SHP77 treated with DMSO at 0.1 percent for 48 hours (cell line): ENCODE measurements around the gene ATP1B3.
"Not testable (repeated sequence)": the region's sequence is repeated elsewhere in the genome, so short reads cannot be mapped to it uniquely, and the experiment has no call there.

Source experiments
- DNase-seq: peaks from one replicate; lab custom pipeline; 2025; lab: John Stamatoyannopoulos, UW

ATP1B3 gene

DNA sequence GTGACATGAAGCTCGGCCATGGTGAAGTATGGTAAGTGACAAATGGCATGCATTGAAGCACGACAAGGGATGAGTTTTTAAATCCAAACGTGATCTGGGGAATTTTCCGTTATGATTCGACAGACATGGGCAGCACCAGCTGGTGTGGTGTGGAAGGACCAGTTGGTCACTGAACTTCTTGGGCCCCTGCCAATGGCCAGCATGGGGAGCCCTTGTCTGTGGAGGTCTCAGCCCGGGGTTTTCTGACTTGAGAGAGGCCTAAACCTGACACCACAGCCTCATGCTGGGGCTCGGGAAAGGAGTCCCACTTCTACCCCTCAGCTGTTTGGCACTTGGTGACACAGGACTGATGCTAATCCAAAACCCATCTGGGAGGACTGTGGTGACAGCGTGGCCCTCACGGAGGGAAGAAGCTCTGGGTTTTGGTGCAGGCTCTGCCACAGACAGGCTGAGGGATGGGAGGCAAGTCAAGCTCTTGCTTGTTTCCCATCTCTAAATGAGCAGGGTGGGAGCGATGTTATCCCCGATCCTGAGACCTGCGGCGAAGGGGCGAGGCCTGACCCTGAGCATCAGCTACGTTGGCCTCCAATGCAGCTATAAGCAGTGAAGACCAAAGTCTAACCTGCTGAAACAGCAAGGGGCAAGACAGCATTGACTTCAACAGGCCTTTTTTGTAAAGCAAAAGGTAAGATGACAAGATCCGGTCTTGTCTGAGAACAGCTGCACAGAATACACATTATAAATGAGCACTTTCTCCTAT, 69.5 kb downstream of the ATP1B3 start:
- DNase-seq = no peak

DNA sequence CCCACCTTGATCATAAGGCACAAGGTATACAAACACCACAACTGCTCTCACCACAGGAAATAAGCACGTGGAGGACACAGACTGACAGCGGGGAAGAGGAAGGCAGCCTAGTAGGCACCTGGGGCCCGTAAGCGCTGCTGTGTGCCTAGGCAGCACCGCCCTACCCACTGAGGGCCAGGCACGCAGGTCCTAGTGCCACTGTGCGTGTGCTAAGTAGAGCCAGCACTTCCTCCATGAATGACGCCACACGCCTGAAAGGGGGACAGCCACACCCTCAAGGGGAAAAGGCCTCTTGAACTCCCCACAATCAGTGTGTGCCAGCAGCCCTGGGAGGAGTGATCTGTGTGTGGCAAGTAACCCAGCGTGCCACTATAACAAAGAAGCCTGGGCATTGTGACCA, 73.0 kb downstream of the ATP1B3 start:
- no peak for DNase-seq

DNA sequence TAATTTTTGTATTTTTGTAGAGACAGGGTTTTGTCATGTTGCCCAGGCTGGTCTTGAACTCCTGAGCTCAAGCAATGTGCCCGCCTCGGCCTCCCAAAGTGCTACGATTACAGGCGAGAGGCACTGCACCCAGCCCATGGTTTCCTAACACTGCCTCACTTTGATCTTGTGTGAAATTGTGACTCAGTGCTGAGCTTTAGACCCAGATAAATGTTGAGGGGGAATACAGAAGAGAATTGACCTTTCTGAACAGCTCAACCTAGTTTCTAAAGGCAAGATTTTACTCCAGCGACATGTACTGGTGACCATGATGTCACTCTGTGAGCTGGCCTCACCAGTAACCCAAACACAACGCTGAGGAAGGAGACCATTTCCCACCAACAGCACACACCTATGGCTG, 73.5 kb downstream of the ATP1B3 start:
- no peak for DNase-seq

DNA sequence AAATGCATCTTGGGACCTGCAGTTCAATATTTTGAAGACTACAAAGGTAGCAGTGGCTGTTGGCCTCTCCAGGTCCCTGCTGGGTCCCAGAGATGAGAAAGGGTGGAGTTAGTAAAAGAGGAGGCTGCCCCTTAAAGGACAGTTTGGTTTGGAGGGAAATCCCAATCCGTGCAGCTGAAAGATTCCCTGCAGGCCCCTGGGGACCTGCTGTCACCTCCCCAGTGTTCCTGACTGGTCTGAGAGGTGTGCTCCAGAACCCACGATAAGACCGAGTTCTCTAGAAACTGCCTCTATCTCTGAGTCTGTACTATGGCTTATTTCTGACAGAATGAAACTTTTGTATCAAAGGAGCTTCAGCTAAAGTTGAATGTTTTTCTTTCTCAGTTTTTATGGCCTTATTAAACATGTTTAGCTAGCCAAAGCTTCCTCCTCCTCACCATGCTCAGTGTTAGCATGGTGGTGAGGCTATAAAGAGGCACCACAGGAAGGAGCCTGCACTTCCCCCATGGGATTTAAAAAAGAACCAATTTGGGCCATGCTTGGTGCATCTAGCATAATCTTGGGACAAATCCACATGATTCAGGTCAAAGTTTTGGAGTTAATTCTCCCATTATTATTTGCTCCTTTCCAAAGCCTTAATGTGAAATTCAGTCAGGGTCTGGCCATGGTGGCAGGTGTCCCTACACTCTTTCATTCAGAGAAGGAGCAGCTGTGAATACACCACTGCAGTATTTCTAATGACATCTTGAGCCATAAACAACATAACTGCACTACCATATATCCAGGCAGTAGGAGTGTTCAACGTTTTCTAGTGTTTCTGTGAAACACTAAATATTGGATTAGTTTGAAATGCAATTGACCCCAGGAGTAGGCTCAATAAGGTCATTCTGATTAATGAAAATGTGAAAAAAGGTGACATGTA, 74.4 kb downstream of the ATP1B3 start:
- DNase-seq = peak; percentile 14

DNA sequence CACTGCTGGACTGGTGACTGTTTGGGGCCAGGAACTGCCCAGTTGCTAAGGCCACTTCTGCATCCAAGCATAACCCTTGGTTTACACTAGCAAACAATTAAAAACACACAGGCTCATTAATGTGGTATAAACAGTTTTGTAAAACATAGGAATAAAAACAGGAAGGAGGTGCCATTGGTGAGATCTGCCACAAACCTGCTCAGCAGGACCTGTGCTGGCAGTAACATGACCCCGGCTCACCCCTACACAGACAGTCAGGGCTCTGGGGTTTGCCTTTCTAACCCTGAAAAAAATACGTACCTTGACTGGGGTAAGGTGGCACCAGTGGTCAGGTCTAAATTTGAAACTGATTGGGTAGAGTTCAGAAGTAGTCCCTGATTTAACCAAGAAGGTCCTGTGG, 76.2 kb downstream of the ATP1B3 start:
- DNase-seq = no peak

DNA sequence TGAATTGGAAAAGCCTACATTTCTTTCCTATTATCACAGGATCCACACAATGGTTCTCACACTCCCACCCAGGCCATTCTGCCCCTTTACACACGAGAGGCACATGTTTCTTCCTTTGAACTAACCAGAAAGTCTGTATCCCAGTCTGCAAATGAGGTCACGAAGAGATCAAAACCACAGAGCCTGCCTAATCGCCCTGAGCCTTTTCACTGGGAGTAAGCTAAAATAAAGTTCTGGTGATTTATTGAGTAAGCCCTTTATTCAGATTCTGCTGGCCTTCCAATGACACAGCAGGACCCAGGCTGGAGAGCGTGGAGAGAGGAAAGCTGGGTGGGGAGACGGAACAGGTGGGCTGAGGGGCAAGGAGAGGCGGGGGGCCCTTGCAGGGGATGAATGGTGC, 78.7 kb downstream of the ATP1B3 start:
- DNase-seq = no peak

DNA sequence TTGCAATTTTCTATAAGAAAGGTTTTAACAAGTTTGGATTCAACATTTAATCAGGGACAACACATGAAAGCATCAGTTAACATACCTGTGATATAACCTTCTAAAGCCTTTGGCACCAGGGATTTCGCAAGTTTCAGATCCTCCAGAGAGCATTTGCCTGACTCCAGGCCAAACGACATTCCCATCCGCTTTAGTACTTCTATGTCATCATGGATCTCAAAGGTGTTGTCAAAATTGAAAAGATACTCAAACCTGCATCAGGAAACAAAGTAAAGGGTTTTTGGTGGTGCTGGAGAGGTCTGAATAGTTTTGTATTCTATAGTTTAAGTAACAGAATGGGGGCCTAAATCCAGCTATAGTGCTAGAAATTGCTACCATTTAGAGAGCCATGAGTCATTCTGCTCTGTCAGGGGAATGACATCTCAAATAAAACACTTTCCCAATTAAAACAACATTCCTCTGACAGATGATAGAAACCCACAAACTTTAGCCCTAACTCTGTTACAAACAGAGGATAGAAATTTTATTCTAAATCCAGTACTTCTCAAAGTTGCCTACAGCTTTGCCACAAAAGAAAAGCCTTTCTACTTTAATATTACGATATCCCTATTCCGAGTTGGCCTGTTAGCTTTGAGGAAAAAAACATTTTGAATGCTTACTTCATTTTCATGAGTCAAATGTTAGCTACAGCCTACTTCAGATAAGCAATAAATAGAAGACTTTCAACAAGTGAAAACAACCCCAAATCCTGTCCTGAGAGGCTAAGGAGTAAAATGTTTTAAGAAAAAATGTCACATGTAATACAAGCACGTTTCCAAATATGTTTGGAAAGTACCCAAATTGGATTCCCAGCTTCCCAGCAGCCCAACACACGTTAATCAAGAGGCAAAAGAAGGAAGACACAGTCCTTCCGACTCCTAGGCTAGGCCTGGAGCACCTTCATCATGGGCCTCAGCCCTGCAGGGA, 83.4 kb downstream of the ATP1B3 start:
- no peak for DNase-seq

DNA sequence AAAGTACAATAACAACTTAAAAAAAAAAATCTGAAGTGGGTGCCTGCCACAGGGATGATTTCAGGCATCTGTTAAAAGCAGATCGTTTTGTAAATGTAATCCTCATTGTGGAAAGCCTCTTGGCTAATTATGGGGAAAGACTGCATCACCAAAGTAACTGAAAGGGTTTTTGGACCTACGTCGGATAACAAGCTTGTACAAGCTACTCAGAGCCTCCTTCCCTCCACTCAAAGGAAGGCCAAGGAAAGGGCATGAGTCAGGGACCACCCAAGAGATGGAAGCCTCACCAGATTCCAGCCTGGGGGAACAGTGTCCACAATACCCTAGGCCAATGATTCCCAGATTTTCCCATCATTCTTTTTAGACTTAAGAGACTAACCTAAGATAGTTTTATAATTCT, 84.3 kb downstream of the ATP1B3 start:
- DNase-seq = no peak

DNA sequence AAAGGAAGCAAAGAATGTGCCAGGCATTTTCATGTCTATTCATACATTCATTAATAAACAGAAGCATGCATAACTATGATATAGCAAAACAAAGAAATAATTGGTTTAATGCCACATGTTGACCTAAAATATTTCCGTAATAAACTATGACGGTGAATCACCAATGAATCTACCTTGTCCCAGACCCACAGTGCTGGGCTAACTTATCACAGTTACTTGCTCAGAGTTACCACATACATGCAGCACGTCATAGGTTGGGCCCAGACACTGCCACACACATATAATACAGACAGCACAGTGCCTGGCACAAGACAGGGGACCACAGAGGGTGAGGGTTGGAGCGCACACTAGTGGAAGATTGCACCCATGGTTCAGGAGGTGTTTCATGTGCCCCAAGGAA, 86.9 kb downstream of the ATP1B3 start:
- no peak for DNase-seq

DNA sequence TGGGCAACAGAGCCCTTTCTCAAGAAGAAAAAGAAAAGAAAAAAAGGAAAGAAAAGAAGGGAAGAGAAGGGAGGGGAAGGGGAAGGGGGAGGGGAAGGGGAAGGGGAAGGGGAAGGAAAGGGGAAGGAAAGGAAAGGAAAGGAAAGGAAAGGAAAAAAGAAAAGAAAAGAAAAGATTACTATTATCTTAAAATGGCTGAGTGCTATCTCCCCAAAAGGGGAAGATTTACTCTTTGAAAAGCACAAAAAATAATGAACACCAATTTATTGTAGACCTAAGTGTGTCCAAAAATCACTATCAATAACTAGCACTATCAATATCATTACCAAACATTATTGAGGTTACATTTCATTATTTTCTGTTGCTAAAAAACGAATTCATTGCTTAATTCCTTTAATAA, 89.0 kb downstream of the ATP1B3 start:
- DNase-seq = no peak

DNA sequence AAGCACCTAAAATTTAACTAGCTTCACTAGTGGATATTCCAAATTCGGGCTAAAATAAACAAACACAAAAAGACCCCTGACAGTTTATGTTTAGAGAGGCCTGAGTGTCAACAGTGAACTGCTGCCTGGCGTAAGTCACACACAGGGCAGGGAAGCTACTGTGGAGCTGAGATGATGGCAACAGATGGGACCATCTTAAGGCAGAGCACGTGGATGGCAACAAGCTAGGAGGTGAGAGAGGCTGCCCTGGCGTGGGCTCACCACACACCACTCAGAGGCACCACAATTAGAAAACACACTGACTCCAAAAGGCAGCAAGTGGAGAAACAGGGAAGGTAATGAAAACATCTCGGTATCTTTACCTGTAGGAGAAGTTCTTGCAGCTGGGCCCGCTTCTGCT, 93.3 kb downstream of the ATP1B3 start:
- DNase-seq = no peak

DNA sequence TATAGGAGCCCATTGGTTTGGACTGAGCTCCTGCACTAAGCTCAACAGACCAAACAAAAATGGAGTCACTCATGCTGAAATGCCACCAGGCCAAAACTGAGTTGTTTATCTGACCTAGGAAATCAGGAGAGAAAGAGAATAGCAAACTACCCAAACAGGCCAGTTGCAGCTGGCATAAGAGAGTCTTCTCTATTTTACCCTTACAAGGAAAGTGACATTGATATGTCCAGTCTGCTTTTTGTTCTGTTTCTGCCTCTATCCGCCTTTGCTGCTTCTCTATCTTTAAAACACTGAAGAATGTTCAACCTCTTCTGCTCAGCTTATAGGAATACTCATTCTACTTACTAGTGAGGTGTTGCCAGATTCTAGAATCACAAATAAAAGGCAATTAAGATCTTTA, 95.1 kb downstream of the ATP1B3 start:
- DNase-seq = no peak

DNA sequence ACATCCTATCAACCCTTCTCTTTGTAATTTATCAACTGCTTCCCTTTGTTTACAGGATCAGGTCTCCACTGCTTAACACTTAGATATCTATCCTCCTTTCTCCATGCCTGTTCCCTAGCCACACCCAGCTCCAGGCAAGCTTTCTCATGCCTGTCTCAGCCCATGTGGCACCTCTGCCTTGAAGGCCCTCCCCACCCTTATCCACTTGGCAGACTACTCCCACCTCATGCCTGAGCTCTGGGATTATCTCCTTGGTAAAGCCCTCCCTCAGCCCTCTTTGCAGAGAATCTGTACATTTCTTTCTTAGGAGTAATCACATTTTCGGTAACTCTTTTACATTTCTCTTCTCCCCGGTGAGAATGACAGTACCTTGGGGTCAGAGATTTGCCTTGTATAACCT, 96.0 kb downstream of the ATP1B3 start:
- no peak for DNase-seq

DNA sequence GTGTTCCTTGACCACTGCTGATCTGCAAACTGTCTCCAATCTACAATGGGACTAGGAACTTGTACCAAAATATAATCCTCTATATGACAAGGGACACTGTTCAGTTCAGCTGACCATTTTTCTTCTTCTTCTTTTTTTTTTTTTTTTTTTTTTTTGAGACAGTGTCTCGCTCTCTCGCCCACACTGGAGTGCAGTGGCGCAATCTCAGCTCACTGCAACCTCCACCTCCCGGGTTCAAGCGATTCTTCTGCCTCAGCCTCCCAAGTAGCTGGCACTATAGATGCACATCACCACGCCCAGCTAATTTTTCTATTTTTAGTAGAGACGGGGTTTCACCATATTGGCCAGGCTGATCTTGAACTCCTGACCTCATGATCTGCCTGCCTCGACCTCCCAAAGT, 98.3 kb downstream of the ATP1B3 start:
- not testable (repeated sequence) for DNase-seq
